GM13976 (cell line): ENCODE results near the gene ZNF77.

ENCODE experiments used
- DNase-seq: peaks from one replicate; pipeline ENCODE4 v3.0.0; 2012; ENCODE audit warnings: low spot score
- CTCF ChIP-seq: IDR thresholded peaks from 2 replicates; pipeline ENCODE4 v1.5.1; 2012; ENCODE audit warnings: borderline replicate concordance, mild to moderate bottlenecking; ENCODE audit not compliant: insufficient read depth; ENCODE audit errors: extremely low read depth, missing control alignments, control extremely low read depth
- in situ Hi-C: fragments of 300-500 bp; cut with MboI; formaldehyde crosslinking; loops from one replicate; pipeline ENCODE4 v1.12.0; 2022; ENCODE audit warnings: low sequenced_read_pairs, mixed read lengths, inconsistent platforms; ENCODE audit not compliant: unreplicated experiment

The ZNF77 gene

GRCh38 chr19:2883686-2884439, 60.9 kb downstream of the ZNF77 start:
- in situ Hi-C loops, result loop anchor here (25.0 kb wide), 1 partner anchor 222 kb away; no protein-coding TSS in a partner anchor
- no peak for DNase-seq
- TF ChIP-seq CTCF, result no peak
